ENCODE results near the gene CDH10. TPM values are rescaled to one million over a fixed set of nuclear protein-coding genes. Genes with fewer than 3 reads are reported as not detected.

Gene CDH10
- total RNA-seq, 1 experiment from 2014 or later, result 8.6 TPM

DNA sequence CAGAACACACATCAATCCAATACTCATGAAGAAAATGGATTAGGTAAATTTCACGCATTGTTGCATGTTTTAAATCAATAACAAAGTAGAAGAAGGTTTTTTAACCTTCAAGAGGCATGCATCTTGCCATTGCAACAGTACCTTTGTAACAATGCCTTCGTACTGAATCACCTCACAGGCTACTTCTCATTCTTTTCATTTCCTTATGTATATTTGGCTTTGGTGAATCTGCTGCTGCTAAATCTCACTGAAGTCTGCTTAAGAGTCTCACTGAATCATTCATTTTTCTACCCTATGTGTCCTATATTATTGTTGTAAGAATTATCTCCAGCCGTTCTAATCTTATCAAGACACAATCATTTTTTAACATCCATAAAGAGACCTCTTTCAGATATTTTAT lies 152.5 kb downstream of the CDH10 start:
- no peak for DNase-seq (ENCODE audit: extremely low read depth, low read depth)

GRCh38 chr5:24491490-24491889 lies 153.3 kb downstream of the CDH10 start:
- DNase-seq (ENCODE audit: extremely low read depth, low read depth), result no peak

- no peak for DNase-seq (ENCODE audit: extremely low read depth, low read depth)
Observed at GRCh38 chr5:24487368-24488229, 157.2 kb downstream of the CDH10 start.

- DNase-seq (ENCODE audit: extremely low read depth, low read depth), result no peak
Observed at GRCh38 chr5:24480952-24481351, 163.8 kb downstream of the CDH10 start.

DNA sequence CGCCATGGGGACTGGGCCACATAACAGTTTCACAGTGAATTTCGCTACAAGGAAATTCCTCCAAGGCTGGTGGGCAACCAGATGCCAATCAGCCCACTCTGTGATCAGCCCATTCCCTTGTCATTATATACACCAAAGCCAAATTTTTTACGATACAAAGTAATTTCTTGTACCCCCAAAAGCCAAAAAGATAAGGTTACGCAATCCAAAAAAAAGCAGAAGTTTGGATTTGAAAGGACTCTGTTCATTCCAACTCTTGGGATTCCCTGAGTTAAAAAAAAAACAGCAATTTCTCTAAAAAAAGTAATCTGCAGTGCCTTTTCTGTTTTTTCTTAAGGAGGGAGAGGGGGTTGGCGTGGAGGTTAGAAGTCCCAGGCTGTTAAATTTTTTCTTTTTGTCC lies 166.8 kb downstream of the CDH10 start:
- no peak for DNase-seq (ENCODE audit: extremely low read depth, low read depth)

- DNase-seq (ENCODE audit: extremely low read depth, low read depth), result no peak
Observed at GRCh38 chr5:24475101-24475500, 169.7 kb downstream of the CDH10 start.

- DNase-seq (ENCODE audit: extremely low read depth, low read depth), result no peak
Observed at GRCh38 chr5:24474685-24475084, 170.1 kb downstream of the CDH10 start.

DNA sequence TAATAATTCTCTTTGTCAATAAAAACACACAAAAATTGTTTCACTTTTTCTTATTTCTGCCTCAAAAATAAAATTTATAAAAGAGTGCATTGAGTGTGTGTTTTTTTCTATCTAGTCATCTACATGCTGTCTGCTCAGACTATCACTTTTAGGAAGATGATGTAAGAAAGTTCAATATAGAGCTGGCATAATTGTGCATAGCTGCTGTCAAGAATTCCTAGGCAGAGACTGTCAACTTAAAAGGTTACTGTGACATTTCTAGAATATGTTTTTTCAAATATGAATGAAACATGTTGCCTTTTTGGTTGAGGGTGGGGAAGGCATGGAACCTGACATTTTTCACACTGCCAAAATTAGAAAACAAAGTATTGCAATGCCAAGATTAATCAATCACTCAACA lies 172.3 kb downstream of the CDH10 start:
- peak; percentile 15 for DNase-seq (ENCODE audit: extremely low read depth, low read depth)

DNA sequence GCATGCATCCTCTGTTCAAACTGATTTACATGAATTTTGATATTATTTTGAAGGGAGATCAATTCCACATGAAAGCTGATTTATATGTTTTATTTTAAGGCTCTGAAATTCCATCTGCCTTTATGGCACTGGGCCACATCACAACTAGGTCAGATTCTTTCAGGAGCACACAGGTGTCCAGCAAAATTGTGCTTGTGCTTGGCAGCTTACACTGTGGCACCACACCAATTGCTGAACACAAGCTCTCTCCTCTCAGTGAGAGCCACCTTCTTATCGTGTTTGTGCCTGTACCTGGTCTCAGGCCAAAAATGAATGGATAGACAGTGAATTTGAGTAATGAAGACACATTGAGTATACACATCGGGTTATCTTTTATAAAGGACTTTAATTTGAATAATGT lies 200.4 kb downstream of the CDH10 start:
- DNase-seq (ENCODE audit: extremely low read depth, low read depth), result no peak

- no peak for DNase-seq (ENCODE audit: extremely low read depth, low read depth)
Observed at GRCh38 chr5:24439465-24439864, 205.3 kb downstream of the CDH10 start.

Small RNAs within 50 kb of the gene (small RNA-seq; reads per million reads assigned to genes)
- gene AC091885.1 (0 reads per million in 2 experiments), gene RF00017 (0 reads per million in 2 experiments)

Measured in NCI-H460 (cell line).